SK-N-MC (cell line): ENCODE results near the gene C6orf52.

Source experiments
- EZH2 ChIP-seq: fragments of 200-600 bp; sonication (generic); IDR thresholded peaks from one replicate; pipeline ENCODE4 v1.6.1; 2017; ENCODE audit warnings: antibody characterized with exemption
- FOXP2 ChIP-seq: optimal IDR thresholded peaks from 2 replicates; pipeline ENCODE3; 2011; ENCODE audit warnings: mild to moderate bottlenecking, moderate library complexity; ENCODE audit not compliant: insufficient read depth; ENCODE audit errors: extremely low read length, control extremely low read depth
- POLR2AphosphoS5 ChIP-seq: IDR thresholded peaks from 2 replicates; pipeline ENCODE4 v1.6.1; 2012; ENCODE audit warnings: mild to moderate bottlenecking, low read depth, low read length, borderline replicate concordance

- TF ChIP-seq POLR2AphosphoS5 (no peak), EZH2 (no peak), FOXP2 (no peak)
Measured at GRCh38 chr6:10725044-10725443, 30.6 kb upstream of the C6orf52 start.
